ENCODE results near the gene BIRC6.
A peak's percentile ranks its signal among the peaks of the same experiment; 100 is the strongest.

BIRC6 gene

GRCh38 chr2:32622570-32623310 is 265.9 kb downstream of the BIRC6 start:
- no peak for DNase-seq (ENCODE audit: extremely low spot score)
- ChIA-PET CTCF (interaction anchor here (2.7 kb wide), 1 partner anchor 10 kb away, joined by 6 read pairs; no protein-coding TSS in a partner anchor), POLR2A (no interaction called here)
- no peak for TF ChIP-seq CTCF (IDR thresholded peaks at IDR 0.05; ENCODE audit: control extremely low read depth, extremely low read depth, low read depth, missing control alignments)

GRCh38 chr2:32623311-32623706 is 266.5 kb downstream of the BIRC6 start:
- DNase-seq (ENCODE audit: extremely low spot score): no peak
- ChIA-PET CTCF (interaction anchor here (2.7 kb wide), 1 partner anchor 10 kb away, joined by 6 read pairs; no protein-coding TSS in a partner anchor), POLR2A (no interaction called here)
- no peak for TF ChIP-seq CTCF (IDR thresholded peaks at IDR 0.05; ENCODE audit: control extremely low read depth, extremely low read depth, low read depth, missing control alignments)

GRCh38 chr2:32624812-32625211 is 268.0 kb downstream of the BIRC6 start:
- no peak for TF ChIP-seq CTCF (IDR thresholded peaks at IDR 0.05; ENCODE audit: control extremely low read depth, extremely low read depth, low read depth, missing control alignments)
- CTCF ChIA-PET: interaction anchor here (1.3 kb wide), 1 partner anchor 14 kb away, joined by 3 read pairs; no protein-coding TSS in a partner anchor
- POLR2A ChIA-PET: no interaction called here
- DNase-seq (ENCODE audit: extremely low spot score): no peak

DNA sequence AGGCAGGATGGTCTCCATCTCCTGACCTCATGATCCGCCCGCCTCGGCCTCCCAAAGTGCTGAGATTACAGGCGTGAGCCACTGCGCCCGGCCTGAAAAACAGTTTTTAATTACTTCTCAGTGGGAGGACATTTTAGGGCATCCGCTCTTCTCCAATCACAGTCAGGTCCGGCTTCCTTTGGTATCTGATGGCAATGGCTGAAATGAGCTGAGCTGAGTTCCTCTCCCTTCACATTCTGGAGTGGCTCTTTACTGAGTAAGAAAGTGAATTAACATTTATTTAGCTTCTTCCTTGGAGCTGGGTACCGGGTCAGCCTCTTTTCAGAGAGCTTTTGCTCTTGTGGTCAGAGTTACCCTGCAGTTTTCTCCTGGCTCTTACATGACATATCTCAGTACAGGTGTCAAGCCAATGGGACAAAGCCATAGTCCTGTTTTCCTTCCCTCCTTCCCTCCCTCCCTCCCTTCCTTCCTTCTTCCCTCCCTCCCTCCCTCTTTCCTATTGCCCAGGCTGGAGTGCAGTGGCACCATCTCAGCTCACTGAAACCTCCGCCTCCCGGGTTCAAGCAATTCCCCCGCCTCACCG is 269.9 kb downstream of the BIRC6 start:
- TF ChIP-seq CTCF (IDR thresholded peaks at IDR 0.05; ENCODE audit: control extremely low read depth, extremely low read depth, low read depth, missing control alignments): no peak
- no peak for DNase-seq (ENCODE audit: extremely low spot score)
- CTCF ChIA-PET: no interaction called here
- POLR2A ChIA-PET: no interaction called here

DNA sequence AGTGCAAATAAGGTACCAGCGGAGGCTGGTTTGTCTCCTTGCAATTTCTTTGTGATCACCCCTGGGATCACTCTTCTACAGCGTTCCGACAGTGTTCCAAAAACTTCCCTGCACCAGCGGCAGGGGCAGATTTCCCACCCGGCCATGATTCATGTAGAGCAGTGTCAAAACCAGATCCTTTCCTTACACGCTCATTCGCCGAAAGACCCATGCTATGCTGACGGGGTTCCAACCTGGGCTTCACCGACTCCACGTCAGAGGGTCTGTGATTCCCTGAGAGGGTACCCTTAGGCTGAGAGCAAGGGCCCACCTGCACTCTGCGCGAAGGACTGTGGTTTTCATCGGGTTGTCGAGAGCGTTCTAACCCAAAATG is 270.6 kb downstream of the BIRC6 start:
- DNase-seq (ENCODE audit: extremely low spot score): no peak
- TF ChIP-seq CTCF (IDR thresholded peaks at IDR 0.05; ENCODE audit: control extremely low read depth, extremely low read depth, low read depth, missing control alignments): no peak
- POLR2A ChIA-PET: interaction anchor here (0.5 kb wide), 1 partner anchor 75 kb away, joined by 4 read pairs; no protein-coding TSS in a partner anchor
- CTCF ChIA-PET: no interaction called here

- TF ChIP-seq CTCF (IDR thresholded peaks at IDR 0.05; ENCODE audit: control extremely low read depth, extremely low read depth, low read depth, missing control alignments): peak; percentile 5
- ChIA-PET CTCF (interaction anchor here (0.7 to 1.4 kb wide), 2 partner anchors 15 to 16 kb away, joined by 3 read pairs; no protein-coding TSS in a partner anchor), POLR2A (interaction anchor here (0.5 kb wide), 1 partner anchor 74 kb away, joined by 4 read pairs; no protein-coding TSS in a partner anchor)
- DNase-seq (ENCODE audit: extremely low spot score): peak; percentile 97
Measured at GRCh38 chr2:32627814-32628579, 271.2 kb downstream of the BIRC6 start, which contains the start of gene TTC27. TTC27 (plus strand) TSS chr2:32628050; CDS start chr2:32628293, 243 bp downstream.
